Measurements from ENCODE around the gene DDX51. TPM values are rescaled to one million over a fixed set of nuclear protein-coding genes. Genes with fewer than 3 reads are reported as not detected.

Gene DDX51
- total and polyA plus RNA-seq, 2 donors (not counting 1 experiment from before 2014, with no cell fraction given): 46.3 to 60.8 TPM

GRCh38 chr12:132178316-132178715 is 34.2 kb upstream of the DDX51 start:
- H3K4me1 ChIP-seq (ENCODE audit: control insufficient read depth in 2 of 2, insufficient read depth in 2 of 2, low read length in 2 of 2): peaks cover 4 to 5% of the 10 kb centered on the region in 2 donors
- POLR2A ChIA-PET: no interaction called here
- peaks cover 25% of the 10 kb centered on the region for H3K27me3 Mint-ChIP-seq
- H3K4me1 Mint-ChIP-seq: peaks cover 13% of the 10 kb centered on the region
- peaks cover 0 to 24% (median 0%) of the 10 kb centered on the region in 4 experiments for H3K27me3 ChIP-seq (replicated peaks in 1 of 4; ENCODE audit: control extremely low read depth in 1 of 4, control insufficient read depth in 3 of 4, insufficient read depth in 4 of 4, low read length in 3 of 4)
- peaks cover 0 to 22% (median 0%) of the 10 kb centered on the region in 3 donors for H3K9me3 ChIP-seq (ENCODE audit: control extremely low read depth in 1 of 3, control insufficient read depth in 2 of 3, insufficient read depth in 1 of 3, low read length in 2 of 3)
- no peaks in the 10 kb centered on the region for H3K36me3 ChIP-seq (replicated peaks in 1 of 2; ENCODE audit: control extremely low read depth in 1 of 2, control insufficient read depth in 1 of 2, extremely low read depth in 1 of 2, insufficient read depth in 2 of 2, low read length in 1 of 2)
- WGBS (ENCODE audit: insufficient coverage): 5% methylated on average over 3 of the region's 8 CpGs
- CTCF ChIA-PET: no interaction called here
- no peak overlapping the region for H3K27ac ChIP-seq (ENCODE audit: low read length in 2 of 2)
- intact Hi-C loops (cut with micrococcal nuclease): no loop called here
- no peak for TF ChIP-seq CTCF (IDR thresholded peaks at IDR 0.05)
- no peak for TF ChIP-seq EZH2 (IDR thresholded peaks at IDR 0.05; ENCODE audit: borderline replicate concordance, insufficient read depth, low read depth, low read length, poor library complexity, severe bottlenecking)
- no peaks in the 10 kb centered on the region for H3K79me2 ChIP-seq (ENCODE audit: control insufficient read depth, insufficient read depth, low read length)
- DNase-seq: no peak
- no peak overlapping the region for H2AFZ ChIP-seq (ENCODE audit: insufficient read depth, low read depth, low read length, poor library complexity, severe bottlenecking)
- no peak overlapping the region for H3K4me2 ChIP-seq (replicated peaks; ENCODE audit: low read depth, low read length, poor library complexity, severe bottlenecking)
- no peak overlapping the region for H3K9ac ChIP-seq (ENCODE audit: low read length)
- H3K4me3 Mint-ChIP-seq: no peak overlapping the region
- no peaks in the 10 kb centered on the region for H3K9me3 Mint-ChIP-seq (ENCODE audit: insufficient read depth)
- H3K27ac Mint-ChIP-seq: no peak overlapping the region
- H3K4me3 ChIP-seq (ENCODE audit: control extremely low read depth in 1 of 5, extremely low read depth in 1 of 5, insufficient read depth in 1 of 5, low read depth in 2 of 5, low read length in 4 of 5): no peak overlapping the region
- ATAC-seq (ENCODE audit: low read depth): no peak
- no peaks in the 10 kb centered on the region for H4K20me1 ChIP-seq (ENCODE audit: control insufficient read depth, insufficient read depth, low read length, poor library complexity, severe bottlenecking)

- ATAC-seq (ENCODE audit: low read depth) (no peak), DNase-seq (no peak)
- H3K27me3 Mint-ChIP-seq: peaks cover 30% of the 10 kb centered on the region
- Histone ChIP-seq H3K27ac (ENCODE audit: low read length in 2 of 2) (no peak overlapping the region), H4K20me1 (ENCODE audit: control insufficient read depth, insufficient read depth, low read length, poor library complexity, severe bottlenecking) (no peaks in the 10 kb centered on the region), H3K9ac (ENCODE audit: low read length) (no peak overlapping the region), H3K79me2 (ENCODE audit: control insufficient read depth, insufficient read depth, low read length) (no peaks in the 10 kb centered on the region), H3K4me3 (ENCODE audit: control extremely low read depth in 1 of 5, extremely low read depth in 1 of 5, insufficient read depth in 1 of 5, low read depth in 2 of 5, low read length in 4 of 5) (no peak overlapping the region), H3K4me1 (ENCODE audit: control insufficient read depth in 2 of 2, insufficient read depth in 2 of 2, low read length in 2 of 2) (peaks cover 12% of the 10 kb centered on the region in 2 donors), H2AFZ (ENCODE audit: insufficient read depth, low read depth, low read length, poor library complexity, severe bottlenecking) (no peak overlapping the region), H3K4me2 (replicated peaks; ENCODE audit: low read depth, low read length, poor library complexity, severe bottlenecking) (no peak overlapping the region), H3K9me3 (ENCODE audit: control extremely low read depth in 1 of 3, control insufficient read depth in 2 of 3, insufficient read depth in 1 of 3, low read length in 2 of 3) (peaks cover 0 to 11% (median 0%) of the 10 kb centered on the region in 3 donors), H3K36me3 (replicated peaks in 1 of 2; ENCODE audit: control extremely low read depth in 1 of 2, control insufficient read depth in 1 of 2, extremely low read depth in 1 of 2, insufficient read depth in 2 of 2, low read length in 1 of 2) (no peaks in the 10 kb centered on the region), H3K27me3 (replicated peaks in 1 of 4; ENCODE audit: control extremely low read depth in 1 of 4, control insufficient read depth in 3 of 4, insufficient read depth in 4 of 4, low read length in 3 of 4) (peaks cover 0 to 36% (median 4%) of the 10 kb centered on the region in 4 experiments)
- H3K4me3 Mint-ChIP-seq: no peak overlapping the region
- WGBS (ENCODE audit: insufficient coverage): 90% methylated on average over 25 of the region's 25 CpGs
- intact Hi-C loops (cut with micrococcal nuclease): no loop called here
- H3K4me1 Mint-ChIP-seq: peaks cover 17% of the 10 kb centered on the region
- H3K9me3 Mint-ChIP-seq (ENCODE audit: insufficient read depth): no peaks in the 10 kb centered on the region
- TF ChIP-seq EZH2 (IDR thresholded peaks at IDR 0.05; ENCODE audit: borderline replicate concordance, insufficient read depth, low read depth, low read length, poor library complexity, severe bottlenecking) (no peak), CTCF (IDR thresholded peaks at IDR 0.05) (no peak)
- ChIA-PET POLR2A (no interaction called here), CTCF (no interaction called here)
- no peak overlapping the region for H3K27ac Mint-ChIP-seq
Measured at GRCh38 chr12:132176920-132177551, 32.9 kb upstream of the DDX51 start.

Data from B cell (primary cell).